ENCODE results near the gene ZFYVE28. TPM values are rescaled to one million over a fixed set of nuclear protein-coding genes. Genes with fewer than 3 reads are reported as not detected.
A peak's percentile ranks its signal among the peaks of the same experiment; 100 is the strongest.

The ZFYVE28 gene
- total and polyA plus RNA-seq, 7 donors: 1.7 to 7.7 (median 3.4) TPM

GRCh38 chr4:2252530-2253091, 165.8 kb downstream of the ZFYVE28 start:
- no peaks in the 10 kb centered on the region for H3K27me3 ChIP-seq (ENCODE audit: insufficient read depth in 3 of 3, low read length in 2 of 3)
- H3K4me1 ChIP-seq: peaks cover 30% of the 10 kb centered on the region
- H3K27ac ChIP-seq: no peak overlapping the region
- no peak for TF ChIP-seq CTCF (IDR thresholded peaks at IDR 0.05)
- peak in 1 of 2 donors; percentile 7 for DNase-seq
- ATAC-seq: no peak
- H3K4me3 ChIP-seq: no peak overlapping the region
- intact Hi-C loops (cut with DNase I): no loop called here
- 72 to 76% (median 75%) methylated on average over 12 of the region's 12 CpGs for WGBS, 3 donors
- H3K9me3 ChIP-seq: no peaks in the 10 kb centered on the region
- H3K36me3 ChIP-seq (ENCODE audit: insufficient read depth in 1 of 2, low read depth in 1 of 2): peaks cover 0 to 80% of the 10 kb centered on the region in 2 donors

- 88 to 93% (median 93%) methylated on average over 16 of the region's 16 CpGs for WGBS, 3 donors
- intact Hi-C loops (cut with DNase I): no loop called here
- Histone ChIP-seq H3K36me3 (ENCODE audit: insufficient read depth in 1 of 2, low read depth in 1 of 2) (peaks cover 0 to 75% of the 10 kb centered on the region in 2 donors), H3K27ac (no peak overlapping the region), H3K4me3 (no peak overlapping the region), H3K27me3 (ENCODE audit: insufficient read depth in 3 of 3, low read length in 2 of 3) (no peaks in the 10 kb centered on the region), H3K4me1 (peaks cover 23% of the 10 kb centered on the region), H3K9me3 (no peaks in the 10 kb centered on the region)
- no peak for TF ChIP-seq CTCF (IDR thresholded peaks at IDR 0.05)
- peak in 1 of 2 donors; percentile 8 for DNase-seq
- no peak for ATAC-seq
Observed at GRCh38 chr4:2251795-2252529, 166.5 kb downstream of the ZFYVE28 start.

- no peak overlapping the region for H3K4me3 ChIP-seq
- no peak for TF ChIP-seq CTCF (IDR thresholded peaks at IDR 0.05)
- intact Hi-C loops (cut with DNase I): no loop called here
- ATAC-seq: peak in 1 of 4 donors; percentile 46
- H3K27me3 ChIP-seq (ENCODE audit: insufficient read depth in 3 of 3, low read length in 2 of 3): no peaks in the 10 kb centered on the region
- 71 to 88% (median 77%) methylated on average over 21 to 25 of the region's 25 CpGs for WGBS, 3 donors
- H3K9me3 ChIP-seq: no peaks in the 10 kb centered on the region
- H3K4me1 ChIP-seq: peaks cover 16% of the 10 kb centered on the region
- DNase-seq: peak; percentile 12 to 50
- no peak overlapping the region for H3K27ac ChIP-seq
- H3K36me3 ChIP-seq (ENCODE audit: insufficient read depth in 1 of 2, low read depth in 1 of 2): peaks cover 0 to 76% of the 10 kb centered on the region in 2 donors
Observed at GRCh38 chr4:2251073-2251794, 167.2 kb downstream of the ZFYVE28 start.

- TF ChIP-seq CTCF (IDR thresholded peaks at IDR 0.05): no peak
- 76 to 88% (median 85%) methylated on average over 28 to 30 of the region's 30 CpGs for WGBS, 3 donors
- intact Hi-C loops (cut with DNase I): no loop called here
- ATAC-seq: no peak
- no peaks in the 10 kb centered on the region for H3K27me3 ChIP-seq (ENCODE audit: insufficient read depth in 3 of 3, low read length in 2 of 3)
- peaks cover 10% of the 10 kb centered on the region for H3K4me1 ChIP-seq
- peak in 1 of 2 donors; percentile 8 for DNase-seq
- H3K27ac ChIP-seq: no peak overlapping the region
- H3K36me3 ChIP-seq (ENCODE audit: insufficient read depth in 1 of 2, low read depth in 1 of 2): peaks cover 0 to 76% of the 10 kb centered on the region in 2 donors
- H3K4me3 ChIP-seq: no peak overlapping the region
- no peaks in the 10 kb centered on the region for H3K9me3 ChIP-seq
Observed at GRCh38 chr4:2250357-2251072, 167.9 kb downstream of the ZFYVE28 start.

Measured in psoas muscle (tissue), 8 donors.